ENCODE results near the gene SNX18. TPM values are rescaled to one million over a fixed set of nuclear protein-coding genes. Genes with fewer than 3 reads are reported as not detected.
"Not testable (repeated sequence)": the region's sequence is repeated elsewhere in the genome, so short reads cannot be mapped to it uniquely, and the experiment has no call there.

SNX18 gene
- total RNA-seq, 2 experiments from 2014 or later: 6.3 to 14.6 TPM

DNA sequence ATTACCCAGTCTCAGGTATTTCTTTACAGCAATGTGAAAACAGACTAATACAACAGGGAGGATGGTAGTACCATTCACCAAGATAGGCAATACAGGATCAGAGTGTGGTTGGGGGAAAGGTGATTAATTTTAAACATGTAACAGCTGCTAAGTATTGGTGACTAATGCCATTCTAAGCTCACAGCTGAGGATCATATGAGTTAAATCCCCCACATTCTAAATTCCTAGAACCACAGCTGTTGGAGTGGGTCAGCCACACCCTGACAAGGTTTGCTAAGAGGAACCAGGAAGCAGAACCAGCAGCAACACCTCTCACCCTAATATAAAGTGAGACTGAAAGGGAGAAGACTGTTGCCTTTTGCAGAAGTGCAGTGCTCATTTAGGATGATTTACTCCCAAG lies 37.3 kb upstream of the SNX18 start:
- no peaks in the 10 kb centered on the region for H3K79me2 ChIP-seq (ENCODE audit: insufficient read depth, low read depth, low read length)
- TF ChIP-seq EZH2phosphoT487 (IDR thresholded peaks at IDR 0.05; ENCODE audit: borderline replicate concordance, low read depth, low read length): no peak
- TF ChIP-seq, protein P1, sequence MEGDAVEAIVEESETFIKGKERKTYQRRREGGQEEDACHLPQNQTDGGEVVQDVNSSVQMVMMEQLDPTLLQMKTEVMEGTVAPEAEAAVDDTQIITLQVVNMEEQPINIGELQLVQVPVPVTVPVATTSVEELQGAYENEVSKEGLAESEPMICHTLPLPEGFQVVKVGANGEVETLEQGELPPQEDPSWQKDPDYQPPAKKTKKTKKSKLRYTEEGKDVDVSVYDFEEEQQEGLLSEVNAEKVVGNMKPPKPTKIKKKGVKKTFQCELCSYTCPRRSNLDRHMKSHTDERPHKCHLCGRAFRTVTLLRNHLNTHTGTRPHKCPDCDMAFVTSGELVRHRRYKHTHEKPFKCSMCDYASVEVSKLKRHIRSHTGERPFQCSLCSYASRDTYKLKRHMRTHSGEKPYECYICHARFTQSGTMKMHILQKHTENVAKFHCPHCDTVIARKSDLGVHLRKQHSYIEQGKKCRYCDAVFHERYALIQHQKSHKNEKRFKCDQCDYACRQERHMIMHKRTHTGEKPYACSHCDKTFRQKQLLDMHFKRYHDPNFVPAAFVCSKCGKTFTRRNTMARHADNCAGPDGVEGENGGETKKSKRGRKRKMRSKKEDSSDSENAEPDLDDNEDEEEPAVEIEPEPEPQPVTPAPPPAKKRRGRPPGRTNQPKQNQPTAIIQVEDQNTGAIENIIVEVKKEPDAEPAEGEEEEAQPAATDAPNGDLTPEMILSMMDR (conservative IDR thresholded peaks at IDR 0.05; ENCODE audit: low read length): no peak
- no peak for DNase-seq (ENCODE audit: low spot score)
- intact Hi-C loops (cut with micrococcal nuclease; ENCODE audit: unreplicated experiment): no loop called here
- no peaks in the 10 kb centered on the region for H3K36me3 ChIP-seq (ENCODE audit: insufficient read depth, low read length)
- H3K9me2 ChIP-seq (ENCODE audit: insufficient read depth, low read length): no peaks in the 10 kb centered on the region
- no peaks in the 10 kb centered on the region for H3K9me3 ChIP-seq (ENCODE audit: low read length)
- no TSS peak for BruUV-seq (replicated peaks)
- no peaks in the 10 kb centered on the region for H4K20me1 ChIP-seq (ENCODE audit: insufficient read depth, low read length)
- H2AFZ ChIP-seq (ENCODE audit: low read length): no peak overlapping the region
- ChIA-PET CTCF (ENCODE audit: unreplicated experiment) (no interaction called here), POLR2A (no interaction called here)
- no peak overlapping the region for H3K27ac ChIP-seq (ENCODE audit: low read depth, low read length, poor library complexity, severe bottlenecking)
- H3K4me3 ChIP-seq (ENCODE audit: low read depth, low read length, poor library complexity, severe bottlenecking): no peak overlapping the region
- H3K4me2 ChIP-seq (ENCODE audit: low read length): no peak overlapping the region
- H3K4me1 ChIP-seq (ENCODE audit: insufficient read depth, low read length, poor library complexity, severe bottlenecking): no peaks in the 10 kb centered on the region

DNA sequence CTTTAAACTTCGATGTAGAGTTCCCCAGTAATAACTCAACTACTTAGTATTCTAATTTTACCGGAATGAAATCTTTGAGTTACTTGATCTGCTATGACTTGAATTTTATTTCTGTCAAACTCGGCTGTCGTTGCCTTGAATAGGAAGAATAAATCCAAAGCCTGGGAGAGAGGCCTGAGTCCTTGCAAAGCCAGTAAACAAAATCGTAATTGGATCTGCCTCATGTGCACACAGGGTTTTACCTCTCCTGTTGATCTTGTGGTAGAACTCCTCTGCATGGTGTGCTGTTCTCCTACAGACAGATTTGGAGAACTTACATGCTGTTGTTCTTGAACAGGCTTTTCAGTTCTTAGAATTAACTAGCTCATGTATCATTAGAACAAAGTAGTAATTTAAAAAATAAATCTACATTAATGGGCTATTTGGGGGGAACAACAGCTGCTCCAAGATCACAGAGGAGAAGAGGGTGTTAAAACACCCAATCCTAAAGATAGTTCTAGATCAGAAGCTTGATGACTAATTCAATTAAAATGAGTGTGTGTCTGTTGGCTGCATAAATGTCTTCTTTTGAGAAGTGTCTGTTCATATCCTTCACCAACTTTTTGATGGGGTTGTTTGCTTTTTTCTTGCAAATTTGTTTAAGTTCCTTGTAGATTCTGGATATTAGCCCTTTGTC lies 33.2 kb upstream of the SNX18 start:
- Histone ChIP-seq H3K36me3 (ENCODE audit: insufficient read depth, low read length) (no peaks in the 10 kb centered on the region), H3K27ac (ENCODE audit: low read depth, low read length, poor library complexity, severe bottlenecking) (no peak overlapping the region), H3K9me2 (ENCODE audit: insufficient read depth, low read length) (no peaks in the 10 kb centered on the region), H3K4me2 (ENCODE audit: low read length) (no peak overlapping the region), H4K20me1 (ENCODE audit: insufficient read depth, low read length) (no peaks in the 10 kb centered on the region), H2AFZ (ENCODE audit: low read length) (no peak overlapping the region), H3K9me3 (ENCODE audit: low read length) (no peaks in the 10 kb centered on the region), H3K4me1 (ENCODE audit: insufficient read depth, low read length, poor library complexity, severe bottlenecking) (no peaks in the 10 kb centered on the region), H3K4me3 (ENCODE audit: low read depth, low read length, poor library complexity, severe bottlenecking) (no peak overlapping the region), H3K79me2 (ENCODE audit: insufficient read depth, low read depth, low read length) (no peaks in the 10 kb centered on the region)
- no peak for DNase-seq (ENCODE audit: low spot score)
- POLR2A ChIA-PET: interaction anchor here (0.6 to 1.2 kb wide), 2 partner anchors 45 to 974 kb away, joined by 3 to 4 read pairs; no protein-coding TSS in a partner anchor
- intact Hi-C loops (cut with micrococcal nuclease; ENCODE audit: unreplicated experiment): no loop called here
- TF ChIP-seq EZH2phosphoT487 (IDR thresholded peaks at IDR 0.05; ENCODE audit: borderline replicate concordance, low read depth, low read length): no peak
- TF ChIP-seq, protein P1 (conservative IDR thresholded peaks at IDR 0.05; ENCODE audit: low read length): no peak
- no TSS peak for BruUV-seq (replicated peaks)
- CTCF ChIA-PET (ENCODE audit: unreplicated experiment): no interaction called here

DNA sequence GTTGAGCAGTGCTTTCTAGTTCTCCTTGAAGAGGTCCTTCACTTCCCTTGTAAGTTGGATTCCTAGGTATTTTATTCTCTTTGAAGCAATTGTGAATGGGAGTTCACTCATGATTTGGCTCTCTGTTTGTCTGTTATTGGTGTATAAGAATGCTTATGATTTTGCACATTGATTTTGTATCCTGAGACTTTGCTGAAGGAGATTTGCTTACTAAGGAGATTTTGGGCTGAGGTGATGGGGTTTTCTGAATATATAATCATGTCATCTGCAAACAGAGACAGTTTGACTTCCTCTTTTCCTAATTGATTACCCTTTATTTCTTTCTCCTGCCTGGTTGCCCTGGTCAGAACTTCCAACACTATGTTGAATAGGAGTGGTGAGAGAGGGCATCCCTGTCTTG lies 31.9 kb upstream of the SNX18 start:
- H3K36me3 ChIP-seq (ENCODE audit: insufficient read depth, low read length); H3K4me2 ChIP-seq (ENCODE audit: low read length); DNase-seq (ENCODE audit: low spot score); H3K4me1 ChIP-seq (ENCODE audit: insufficient read depth, low read length, poor library complexity, severe bottlenecking); H2AFZ ChIP-seq (ENCODE audit: low read length); H3K4me3 ChIP-seq (ENCODE audit: low read depth, low read length, poor library complexity, severe bottlenecking); CTCF ChIA-PET (ENCODE audit: unreplicated experiment); H4K20me1 ChIP-seq (ENCODE audit: insufficient read depth, low read length); H3K9me3 ChIP-seq (ENCODE audit: low read length); H3K9me2 ChIP-seq (ENCODE audit: insufficient read depth, low read length); H3K79me2 ChIP-seq (ENCODE audit: insufficient read depth, low read depth, low read length); H3K27ac ChIP-seq (ENCODE audit: low read depth, low read length, poor library complexity, severe bottlenecking); BruUV-seq (replicated peaks): not testable (repeated sequence)
- POLR2A ChIA-PET: interaction anchor here (0.6 kb wide), 1 partner anchor 18 kb away, joined by 4 read pairs; no protein-coding TSS in a partner anchor
- intact Hi-C loops (cut with micrococcal nuclease; ENCODE audit: unreplicated experiment): loop anchor here (5.0 kb wide), 1 partner anchor 173 kb away; the partner anchor contains the start of gene ARL15

DNA sequence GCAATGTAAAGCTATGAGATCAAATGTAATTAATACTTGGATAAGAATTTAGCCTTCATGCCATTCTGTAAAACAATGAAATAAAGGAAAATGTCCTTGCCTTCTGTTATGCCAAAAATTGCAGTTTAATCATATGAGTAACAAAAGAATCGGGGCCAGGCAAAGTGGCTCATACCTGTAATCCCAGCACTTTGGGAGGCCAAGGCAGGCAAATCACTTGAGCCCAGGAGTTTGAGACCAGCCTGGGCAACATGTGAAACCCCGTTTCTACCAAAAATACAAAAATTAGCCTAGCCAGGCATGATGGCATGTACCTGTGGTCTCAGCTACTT lies 27.9 kb upstream of the SNX18 start:
- not testable (repeated sequence) for H2AFZ ChIP-seq (ENCODE audit: low read length); H3K79me2 ChIP-seq (ENCODE audit: insufficient read depth, low read depth, low read length); H3K27ac ChIP-seq (ENCODE audit: low read depth, low read length, poor library complexity, severe bottlenecking); H4K20me1 ChIP-seq (ENCODE audit: insufficient read depth, low read length); H3K4me1 ChIP-seq (ENCODE audit: insufficient read depth, low read length, poor library complexity, severe bottlenecking); BruUV-seq (replicated peaks); H3K9me2 ChIP-seq (ENCODE audit: insufficient read depth, low read length); DNase-seq (ENCODE audit: low spot score); H3K4me3 ChIP-seq (ENCODE audit: low read depth, low read length, poor library complexity, severe bottlenecking); H3K9me3 ChIP-seq (ENCODE audit: low read length); H3K4me2 ChIP-seq (ENCODE audit: low read length); H3K36me3 ChIP-seq (ENCODE audit: insufficient read depth, low read length)
- ChIA-PET CTCF (ENCODE audit: unreplicated experiment) (interaction anchor here (0.6 to 1.5 kb wide), 2 partner anchors 47 to 665 kb away, joined by 5 to 8 read pairs; no protein-coding TSS in a partner anchor), POLR2A (interaction anchor here (0.7 to 1.3 kb wide), 6 partner anchors 49 to 437 kb away, joined by 3 read pairs; no protein-coding TSS in a partner anchor)
- intact Hi-C loops (cut with micrococcal nuclease; ENCODE audit: unreplicated experiment): loop anchor here (1.0 to 5.0 kb wide), 3 partner anchors 46 to 247 kb away; partner anchors contain the start of gene ARL15
